ENCODE data around the gene ADAMTS10. TPM values are rescaled to one million over a fixed set of nuclear protein-coding genes. Genes with fewer than 3 reads are reported as not detected.

ADAMTS10 gene
- total RNA-seq, 4 donors from 2014 or later = 2.0 to 8.8 (median 3.6) TPM

GRCh38 chr19:8584965-8585893, 25.3 kb downstream of the ADAMTS10 start:
- Histone ChIP-seq H3K36me3 (peaks cover 0 to 30% (median 0%) of the 10 kb centered on the region in 3 donors), H3K27ac (no peak overlapping the region), H3K4me3 (no peak overlapping the region), H3K27me3 (peaks cover 0 to 8% (median 0%) of the 10 kb centered on the region in 4 donors), H3K4me1 (peaks cover 0 to 10% (median 8%) of the 10 kb centered on the region in 3 donors), H3K9me3 (no peaks in the 10 kb centered on the region)
- no peak for TF ChIP-seq POLR2A (IDR thresholded peaks at IDR 0.05)
- no peak for TF ChIP-seq CTCF (IDR thresholded peaks at IDR 0.05)
- no peak for DNase-seq
- WGBS, 2 donors = 64 to 67% methylated on average over 11 to 16 of the region's 71 CpGs
- intact Hi-C loops (cut with DNase I) = loop anchor here (10.0 kb wide), 1 partner anchor 230 kb away; no protein-coding TSS in a partner anchor

GRCh38 chr19:8580710-8581281, 29.7 kb downstream of the ADAMTS10 start:
- no peak overlapping the region for H3K27ac ChIP-seq
- no peaks in the 10 kb centered on the region for H3K9me3 ChIP-seq
- 5 to 11% methylated on average over 6 to 8 of the region's 21 CpGs for WGBS, 2 donors
- TF ChIP-seq POLR2A (IDR thresholded peaks at IDR 0.05) (no peak), CTCF (IDR thresholded peaks at IDR 0.05) (peak; percentile 98 to 100 (median 99))
- no peak for DNase-seq
- H3K36me3 ChIP-seq = peaks cover 0 to 15% (median 0%) of the 10 kb centered on the region in 3 donors
- peaks cover 0 to 32% (median 0%) of the 10 kb centered on the region in 4 donors for H3K27me3 ChIP-seq
- peak overlapping the region in 1 of 4 donors; percentile 32 for H3K4me3 ChIP-seq
- H3K4me1 ChIP-seq = peaks cover 5 to 45% (median 13%) of the 10 kb centered on the region in 3 donors
- intact Hi-C loops (cut with DNase I) = loop anchor here (10.0 kb wide), 1 partner anchor 226 kb away; no protein-coding TSS in a partner anchor

GRCh38 chr19:8578642-8579265, 31.8 kb downstream of the ADAMTS10 start:
- peaks cover 0 to 28% (median 0%) of the 10 kb centered on the region in 4 donors for H3K27me3 ChIP-seq
- H3K9me3 ChIP-seq = no peaks in the 10 kb centered on the region
- TF ChIP-seq POLR2A (IDR thresholded peaks at IDR 0.05) = no peak
- TF ChIP-seq CTCF (IDR thresholded peaks at IDR 0.05) = peak; percentile 75 to 93 (median 85)
- H3K36me3 ChIP-seq = no peaks in the 10 kb centered on the region
- intact Hi-C loops (cut with DNase I) = no loop called here
- no peak overlapping the region for H3K4me3 ChIP-seq
- H3K4me1 ChIP-seq = peaks cover 9 to 52% (median 14%) of the 10 kb centered on the region in 3 donors
- WGBS, 2 donors = 23 to 28% methylated on average over 12 to 16 of the region's 17 CpGs
- no peak overlapping the region for H3K27ac ChIP-seq
- DNase-seq = no peak

GRCh38 chr19:8577741-8578140, 32.8 kb downstream of the ADAMTS10 start:
- intact Hi-C loops (cut with DNase I) = no loop called here
- Histone ChIP-seq H3K4me1 (peaks cover 9 to 56% (median 14%) of the 10 kb centered on the region in 3 donors), H3K36me3 (no peaks in the 10 kb centered on the region), H3K27me3 (peaks cover 0 to 28% (median 0%) of the 10 kb centered on the region in 4 donors), H3K9me3 (no peaks in the 10 kb centered on the region), H3K27ac (peak overlapping the region in 1 of 4 donors; percentile 73), H3K4me3 (no peak overlapping the region)
- no peak for TF ChIP-seq POLR2A (IDR thresholded peaks at IDR 0.05)
- no peak for TF ChIP-seq CTCF (IDR thresholded peaks at IDR 0.05)
- no peak for DNase-seq
- WGBS, 2 donors = 62 to 70% methylated on average over 4 of the region's 4 CpGs

All from esophagus squamous epithelium (tissue), 5 donors.